ENCODE results near the gene PPP1R14D.

PPP1R14D gene

GRCh38 chr15:40787344-40787841, 41.1 kb downstream of the PPP1R14D start:
- CTCF ChIA-PET: interaction anchor here (0.6 to 1.6 kb wide), 2 partner anchors 10 to 466 kb away, joined by 3 to 4 read pairs; no protein-coding TSS in a partner anchor
- H3K27ac ChIP-seq: peak overlapping the region; percentile 76
- POLR2A ChIA-PET (ENCODE audit: low non-redundant PET): interaction anchor here (0.9 kb wide), 1 partner anchor 20 kb away, joined by 3 read pairs; no protein-coding TSS in a partner anchor
- DNase-seq (ENCODE audit: low spot score): peak; percentile 93
- no peak for TF ChIP-seq CTCF (conservative IDR thresholded peaks at IDR 0.05; ENCODE audit: low read depth)

- POLR2A ChIA-PET (ENCODE audit: low non-redundant PET): interaction anchor here (1.0 kb wide), 1 partner anchor 58 kb away, joined by 4 read pairs; the partner anchor contains the start of gene SPINT1
- no peak for DNase-seq (ENCODE audit: low spot score)
- TF ChIP-seq CTCF (conservative IDR thresholded peaks at IDR 0.05; ENCODE audit: low read depth): no peak
Observed at GRCh38 chr15:40785814-40786213, 42.7 kb downstream of the PPP1R14D start.

GRCh38 chr15:40785164-40785563, 43.3 kb downstream of the PPP1R14D start:
- no peak for DNase-seq (ENCODE audit: low spot score)
- no peak for TF ChIP-seq CTCF (conservative IDR thresholded peaks at IDR 0.05; ENCODE audit: low read depth)
- POLR2A ChIA-PET (ENCODE audit: low non-redundant PET): interaction anchor here (1.0 kb wide), 1 partner anchor 59 kb away, joined by 4 read pairs; the partner anchor contains the start of gene SPINT1
- CTCF ChIA-PET: interaction anchor here (0.8 to 2.1 kb wide), 5 partner anchors 73 to 118 kb away, joined by 3 to 7 read pairs (median 4); partner anchors contain the start of gene VPS18
- H3K27ac ChIP-seq: no peak overlapping the region

More at GRCh38 chr15:40785814-40786213, 42.7 kb downstream of the PPP1R14D start:
- CTCF ChIA-PET: interaction anchor here (0.5 to 2.1 kb wide), 6 partner anchors 15 to 117 kb away, joined by 3 to 7 read pairs (median 4); partner anchors contain the start of gene VPS18
- H3K27ac ChIP-seq: no peak overlapping the region

- ChIA-PET CTCF (interaction anchor here (0.5 to 1.9 kb wide), 18 partner anchors 8 to 640 kb away, joined by 3 to 27 read pairs (median 4); partner anchors contain the start of genes C15orf62, GCHFR and VPS18), POLR2A (ENCODE audit: low non-redundant PET) (interaction anchor here (0.5 to 0.6 kb wide), 2 partner anchors 20 to 208 kb away, joined by 3 read pairs; no protein-coding TSS in a partner anchor)
- H3K27ac ChIP-seq: no peak overlapping the region
- peak; percentile 74 for DNase-seq (ENCODE audit: low spot score)
- peak; percentile 87 for TF ChIP-seq CTCF (conservative IDR thresholded peaks at IDR 0.05; ENCODE audit: low read depth)
Observed at GRCh38 chr15:40782609-40783227, 45.8 kb downstream of the PPP1R14D start.

GRCh38 chr15:40776537-40777141, 51.9 kb downstream of the PPP1R14D start:
- TF ChIP-seq CTCF (conservative IDR thresholded peaks at IDR 0.05; ENCODE audit: low read depth): no peak
- DNase-seq (ENCODE audit: low spot score): peak; percentile 88
- POLR2A ChIA-PET (ENCODE audit: low non-redundant PET): interaction anchor here (0.6 kb wide), 1 partner anchor 13 kb away, joined by 3 read pairs; no protein-coding TSS in a partner anchor
- CTCF ChIA-PET: interaction anchor here (0.8 to 1.3 kb wide), 3 partner anchors 11 to 117 kb away, joined by 4 to 9 read pairs (median 8); partner anchors contain the start of gene VPS18
- H3K27ac ChIP-seq: peak overlapping the region; percentile 77
